ENCODE measurements around the gene MSRB3.
"Not testable (repeated sequence)": the region's sequence is repeated elsewhere in the genome, so short reads cannot be mapped to it uniquely, and the experiment has no call there.

MSRB3 gene

DNA sequence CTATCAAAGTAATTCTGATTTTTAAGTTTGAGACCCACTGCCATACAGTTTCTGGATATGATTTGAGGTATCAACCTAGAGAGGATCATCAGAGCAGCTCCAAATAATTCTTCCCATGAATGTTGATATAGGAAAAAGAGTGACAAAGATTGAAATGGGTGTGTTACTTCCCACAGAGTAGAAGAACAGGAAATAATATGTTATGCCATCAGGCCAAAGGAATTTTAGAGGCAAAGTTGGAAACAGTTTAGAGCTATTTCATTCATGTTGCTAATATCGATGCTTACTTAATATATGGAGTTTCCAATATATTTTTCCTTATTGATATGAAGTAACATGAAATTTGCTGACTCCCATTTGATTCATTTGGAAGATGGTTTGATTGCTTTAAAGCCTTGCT, 8.9 kb upstream of the MSRB3 start:
- Histone ChIP-seq H3K27me3 (ENCODE audit: control insufficient read depth, insufficient read depth, low read length) (no peaks in the 10 kb centered on the region), H3K27ac (ENCODE audit: low read length) (no peak overlapping the region), H3K4me3 (ENCODE audit: low read length) (no peak overlapping the region), H3K4me1 (ENCODE audit: control insufficient read depth, low read depth, low read length) (no peaks in the 10 kb centered on the region), H3K9me3 (ENCODE audit: control insufficient read depth, low read depth, low read length) (no peaks in the 10 kb centered on the region), H3K9ac (ENCODE audit: low read length) (no peak overlapping the region), H3K36me3 (ENCODE audit: control insufficient read depth, low read depth, low read length) (no peaks in the 10 kb centered on the region)

DNA sequence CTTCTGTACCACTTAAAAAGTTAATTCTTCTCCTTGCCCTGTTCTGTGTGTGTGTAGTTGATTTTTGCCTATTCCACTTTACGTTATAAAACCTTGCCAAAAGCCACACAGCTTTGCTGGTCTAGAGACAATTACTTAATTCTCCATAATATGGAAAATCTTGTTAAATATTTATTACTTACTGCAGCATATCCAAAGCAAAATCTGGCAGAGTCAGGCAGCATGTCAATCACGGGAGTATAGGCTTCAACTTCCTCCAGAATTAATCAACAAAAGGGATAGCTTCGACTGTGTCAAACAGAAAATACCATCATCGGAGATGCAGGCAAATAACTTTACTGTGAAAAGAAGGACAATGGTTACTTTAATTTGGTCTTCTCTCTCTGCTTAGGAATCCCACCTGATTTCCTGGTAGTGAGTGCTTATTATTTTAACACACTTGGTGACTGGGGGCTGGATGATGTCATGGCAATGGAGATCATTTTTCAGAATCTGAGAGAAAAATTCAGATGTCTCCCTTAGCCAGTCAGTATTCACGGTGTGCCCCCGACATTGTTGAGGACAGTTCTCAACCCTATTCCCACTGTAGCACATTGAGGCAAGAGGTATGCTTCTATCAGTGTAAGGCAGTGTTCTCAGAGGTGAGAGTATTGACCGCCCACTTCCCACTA, 3.7 kb upstream of the MSRB3 start:
- H3K36me3 ChIP-seq (ENCODE audit: control insufficient read depth, low read depth, low read length), result no peaks in the 10 kb centered on the region
- H3K4me1 ChIP-seq (ENCODE audit: control insufficient read depth, low read depth, low read length), result no peaks in the 10 kb centered on the region
- peaks cover 20% of the 10 kb centered on the region for H3K27me3 ChIP-seq (ENCODE audit: control insufficient read depth, insufficient read depth, low read length)
- H3K9ac ChIP-seq (ENCODE audit: low read length), result no peak overlapping the region
- no peaks in the 10 kb centered on the region for H3K9me3 ChIP-seq (ENCODE audit: control insufficient read depth, low read depth, low read length)
- no peak overlapping the region for H3K4me3 ChIP-seq (ENCODE audit: low read length)
- no peak overlapping the region for H3K27ac ChIP-seq (ENCODE audit: low read length)

DNA sequence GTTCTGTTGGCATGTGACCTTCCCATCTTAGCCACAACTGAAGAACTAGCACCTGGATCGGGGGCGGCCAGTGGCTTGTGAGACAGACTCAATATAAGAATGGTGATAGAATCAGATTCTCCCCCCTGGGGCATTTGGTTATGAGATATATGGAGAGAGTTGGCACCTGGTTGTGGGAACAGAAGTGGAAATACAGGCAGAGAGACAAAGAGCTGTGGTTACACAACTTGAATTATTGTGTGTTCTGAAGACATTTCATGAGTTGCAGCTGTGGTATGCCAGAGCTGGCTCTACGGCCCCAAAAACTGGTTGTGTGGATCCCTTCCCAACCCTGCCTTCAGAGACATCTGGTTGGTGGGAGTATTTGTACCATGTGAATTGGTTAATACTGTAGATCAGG, 2.9 kb upstream of the MSRB3 start:
- no peak overlapping the region for H3K9ac ChIP-seq (ENCODE audit: low read length)
- no peaks in the 10 kb centered on the region for H3K4me1 ChIP-seq (ENCODE audit: control insufficient read depth, low read depth, low read length)
- no peak overlapping the region for H3K27ac ChIP-seq (ENCODE audit: low read length)
- no peaks in the 10 kb centered on the region for H3K9me3 ChIP-seq (ENCODE audit: control insufficient read depth, low read depth, low read length)
- no peak overlapping the region for H3K4me3 ChIP-seq (ENCODE audit: low read length)
- H3K36me3 ChIP-seq (ENCODE audit: control insufficient read depth, low read depth, low read length), result no peaks in the 10 kb centered on the region
- peaks cover 29% of the 10 kb centered on the region for H3K27me3 ChIP-seq (ENCODE audit: control insufficient read depth, insufficient read depth, low read length)

DNA sequence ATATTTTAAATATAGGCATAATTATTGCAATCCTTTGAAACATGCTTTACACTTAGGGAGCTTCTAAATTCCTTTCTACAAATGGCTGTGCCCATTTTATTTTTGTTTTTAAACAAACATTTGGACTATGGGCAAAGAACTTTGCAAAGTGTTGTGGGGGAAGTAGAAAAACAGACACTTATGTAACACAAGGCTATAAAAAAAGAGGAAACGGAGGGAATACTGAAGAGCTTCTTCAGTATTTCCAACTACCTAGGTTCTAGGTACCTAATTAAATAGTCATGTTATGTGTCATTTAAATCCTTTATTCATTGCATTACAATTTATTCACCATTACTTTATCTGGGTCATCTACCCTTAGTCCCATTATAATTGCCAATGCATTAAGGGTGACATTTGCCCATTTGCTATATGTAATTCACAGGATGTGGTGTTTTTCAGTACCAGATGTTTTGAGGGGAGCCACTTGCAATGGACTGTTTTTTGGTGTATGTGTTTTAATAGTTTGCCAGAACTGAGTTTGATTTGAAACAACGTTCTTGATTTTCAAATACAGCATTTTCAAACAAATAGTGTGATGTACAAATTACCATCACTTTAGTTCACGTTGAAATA, 1.5 kb upstream of the MSRB3 start:
- H3K4me1 ChIP-seq (ENCODE audit: control insufficient read depth, low read depth, low read length), result no peaks in the 10 kb centered on the region

DNA sequence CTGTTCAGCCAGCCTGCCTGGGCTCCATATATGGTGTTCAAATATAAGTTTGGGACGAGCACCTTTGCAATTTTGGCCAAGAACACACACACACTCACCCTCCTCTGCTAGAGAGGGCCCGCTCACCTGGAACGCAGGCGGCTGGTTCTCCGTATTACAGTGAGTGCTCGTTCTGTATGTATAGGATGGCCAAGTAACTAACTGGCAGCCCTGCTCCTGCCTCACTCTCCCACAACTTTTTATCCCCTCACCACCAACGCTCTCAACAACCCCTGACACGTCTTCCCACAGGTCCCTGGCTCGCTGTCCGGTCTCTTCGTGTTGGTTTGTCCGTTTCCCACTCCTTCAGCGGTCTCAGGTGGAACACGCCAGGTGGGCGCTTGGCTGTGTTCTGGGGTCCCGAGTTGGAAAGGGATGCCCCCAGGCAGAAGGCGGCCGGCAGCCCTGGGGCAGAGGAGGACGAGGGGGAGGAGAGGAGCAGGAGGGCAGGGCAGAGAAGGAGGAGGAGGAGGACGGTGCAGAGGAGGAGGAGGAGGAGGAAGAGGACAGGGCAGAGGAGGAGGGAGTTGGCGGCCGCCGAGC, 398 bp upstream of the MSRB3 start:
- Histone ChIP-seq H3K27me3 (ENCODE audit: control insufficient read depth, insufficient read depth, low read length) (peaks cover 29% of the 10 kb centered on the region), H3K4me3 (ENCODE audit: low read length) (peak overlapping the region; percentile 87), H3K27ac (ENCODE audit: low read length) (no peak overlapping the region), H3K9ac (ENCODE audit: low read length) (no peak overlapping the region), H3K9me3 (ENCODE audit: control insufficient read depth, low read depth, low read length) (no peaks in the 10 kb centered on the region), H3K4me1 (ENCODE audit: control insufficient read depth, low read depth, low read length) (no peaks in the 10 kb centered on the region), H3K36me3 (ENCODE audit: control insufficient read depth, low read depth, low read length) (no peaks in the 10 kb centered on the region)

More for the DNA sequence above, 1.5 kb upstream of the MSRB3 start:
- Histone ChIP-seq H3K4me3 (ENCODE audit: low read length) (no peak overlapping the region), H3K27ac (ENCODE audit: low read length) (no peak overlapping the region), H3K9ac (ENCODE audit: low read length) (no peak overlapping the region), H3K9me3 (ENCODE audit: control insufficient read depth, low read depth, low read length) (no peaks in the 10 kb centered on the region), H3K36me3 (ENCODE audit: control insufficient read depth, low read depth, low read length) (no peaks in the 10 kb centered on the region), H3K27me3 (ENCODE audit: control insufficient read depth, insufficient read depth, low read length) (peaks cover 29% of the 10 kb centered on the region)

DNA sequence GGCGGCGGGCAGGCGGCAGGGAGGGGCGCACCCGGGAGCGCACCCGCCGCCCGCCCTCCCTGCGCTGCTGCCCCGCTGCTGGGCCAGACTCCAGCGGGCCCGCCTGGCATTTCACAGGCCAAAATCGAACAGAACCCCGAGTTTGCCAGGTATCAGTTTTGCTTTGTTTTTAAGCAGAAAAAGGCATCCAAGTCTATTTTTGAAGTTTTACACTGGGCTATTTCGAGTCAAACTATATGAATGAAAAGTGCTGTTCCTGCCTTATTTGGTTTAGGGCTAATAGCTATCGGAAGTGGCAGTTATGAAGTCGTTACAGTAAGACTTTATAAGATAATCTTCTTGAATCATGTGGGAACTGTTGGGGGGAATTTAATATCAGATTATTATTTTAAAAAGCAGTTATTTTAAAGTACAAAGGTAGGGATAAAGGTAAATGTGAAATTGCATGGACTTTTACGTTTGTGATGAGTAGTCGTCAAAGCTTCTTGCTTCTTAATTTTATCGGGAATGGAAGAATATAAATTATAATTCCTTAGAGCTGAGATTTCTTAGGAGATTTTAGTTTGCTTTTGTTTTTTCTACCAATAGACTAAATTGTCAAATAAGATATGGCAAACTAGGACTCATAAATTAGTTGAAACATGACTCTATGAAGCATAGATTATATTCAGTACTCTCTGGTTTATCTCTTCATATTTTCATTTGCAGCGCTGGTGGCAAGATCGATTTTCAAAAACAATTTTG, 1.1 kb downstream of the MSRB3 start:
- H3K9ac ChIP-seq (ENCODE audit: low read length), result peak overlapping the region; percentile 39
- H3K27ac ChIP-seq (ENCODE audit: low read length), result no peak overlapping the region

DNA sequence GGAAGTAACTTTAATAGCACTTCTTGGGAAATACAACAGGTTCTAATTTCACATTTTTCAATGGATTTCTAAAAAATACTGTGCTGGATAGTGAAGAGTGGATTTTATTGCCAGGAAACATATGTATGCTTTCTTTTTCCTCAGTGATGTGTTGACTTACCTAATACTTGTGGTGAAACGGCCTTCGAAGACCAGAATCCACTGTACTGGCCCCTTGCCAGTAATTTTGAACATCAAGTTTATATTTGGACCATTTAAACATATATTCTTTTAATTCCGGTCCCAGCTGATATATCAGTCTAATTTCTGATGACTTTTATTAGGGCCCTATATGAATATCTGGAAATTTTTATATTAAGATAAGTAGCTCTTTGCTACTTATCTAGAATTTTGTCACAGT, 1.8 kb downstream of the MSRB3 start:
- H3K4me3 ChIP-seq (ENCODE audit: low read length), result no peak overlapping the region
- H3K27ac ChIP-seq (ENCODE audit: low read length), result no peak overlapping the region
- no peaks in the 10 kb centered on the region for H3K36me3 ChIP-seq (ENCODE audit: control insufficient read depth, low read depth, low read length)
- H3K9me3 ChIP-seq (ENCODE audit: control insufficient read depth, low read depth, low read length), result no peaks in the 10 kb centered on the region
- no peak overlapping the region for H3K9ac ChIP-seq (ENCODE audit: low read length)
- peaks cover 29% of the 10 kb centered on the region for H3K27me3 ChIP-seq (ENCODE audit: control insufficient read depth, insufficient read depth, low read length)
- no peaks in the 10 kb centered on the region for H3K4me1 ChIP-seq (ENCODE audit: control insufficient read depth, low read depth, low read length)

More for the DNA sequence above, 1.1 kb downstream of the MSRB3 start:
- peak overlapping the region; percentile 87 for H3K4me3 ChIP-seq (ENCODE audit: low read length)
- H3K27me3 ChIP-seq (ENCODE audit: control insufficient read depth, insufficient read depth, low read length), result peaks cover 29% of the 10 kb centered on the region
- no peaks in the 10 kb centered on the region for H3K9me3 ChIP-seq (ENCODE audit: control insufficient read depth, low read depth, low read length)
- no peaks in the 10 kb centered on the region for H3K36me3 ChIP-seq (ENCODE audit: control insufficient read depth, low read depth, low read length)
- no peaks in the 10 kb centered on the region for H3K4me1 ChIP-seq (ENCODE audit: control insufficient read depth, low read depth, low read length)

DNA sequence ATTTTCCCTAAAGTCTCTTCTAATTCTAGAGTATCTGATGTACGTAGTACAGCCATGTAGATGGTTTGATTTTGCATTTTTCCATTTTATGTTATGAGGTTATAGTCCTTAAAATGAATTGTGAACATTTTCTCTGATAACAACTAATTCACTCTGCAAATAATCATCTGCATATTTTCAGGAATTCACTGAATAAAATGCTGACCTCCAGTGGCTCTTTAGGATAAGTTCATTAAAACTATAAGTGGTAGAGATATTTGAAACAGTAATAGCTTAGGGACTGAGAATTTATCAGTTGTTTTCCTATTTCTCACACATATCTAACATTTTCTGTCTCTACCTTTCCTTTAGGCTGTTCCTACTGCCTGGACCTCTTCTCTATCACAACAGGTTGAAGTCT, 4.4 kb downstream of the MSRB3 start:
- Histone ChIP-seq H3K9me3 (ENCODE audit: control insufficient read depth, low read depth, low read length) (no peaks in the 10 kb centered on the region), H3K4me1 (ENCODE audit: control insufficient read depth, low read depth, low read length) (no peaks in the 10 kb centered on the region), H3K4me3 (ENCODE audit: low read length) (no peak overlapping the region), H3K27me3 (ENCODE audit: control insufficient read depth, insufficient read depth, low read length) (peaks cover 17% of the 10 kb centered on the region), H3K27ac (ENCODE audit: low read length) (no peak overlapping the region), H3K36me3 (ENCODE audit: control insufficient read depth, low read depth, low read length) (no peaks in the 10 kb centered on the region), H3K9ac (ENCODE audit: low read length) (no peak overlapping the region)

DNA sequence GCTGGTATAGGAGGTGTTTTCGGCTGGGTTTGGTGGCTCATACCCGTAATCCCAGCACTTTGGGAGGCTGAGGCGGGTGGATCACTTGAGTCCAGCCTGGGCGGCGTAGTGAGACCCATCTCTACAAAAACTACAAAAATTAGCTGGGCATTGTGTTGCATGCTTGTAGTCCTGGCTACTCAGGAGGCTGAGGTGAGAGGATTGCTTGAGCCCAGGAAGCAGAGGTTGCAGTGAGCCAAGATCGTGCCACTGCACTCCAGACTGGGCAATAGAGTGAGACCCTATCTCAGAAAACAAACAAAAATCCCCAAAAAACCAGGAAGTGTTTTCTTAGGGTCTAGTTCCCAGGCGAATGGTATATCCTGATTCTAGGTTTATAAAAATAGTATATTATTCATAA, 7.0 kb downstream of the MSRB3 start:
- H3K4me1 ChIP-seq (ENCODE audit: control insufficient read depth, low read depth, low read length); H3K4me3 ChIP-seq (ENCODE audit: low read length): not testable (repeated sequence)

DNA sequence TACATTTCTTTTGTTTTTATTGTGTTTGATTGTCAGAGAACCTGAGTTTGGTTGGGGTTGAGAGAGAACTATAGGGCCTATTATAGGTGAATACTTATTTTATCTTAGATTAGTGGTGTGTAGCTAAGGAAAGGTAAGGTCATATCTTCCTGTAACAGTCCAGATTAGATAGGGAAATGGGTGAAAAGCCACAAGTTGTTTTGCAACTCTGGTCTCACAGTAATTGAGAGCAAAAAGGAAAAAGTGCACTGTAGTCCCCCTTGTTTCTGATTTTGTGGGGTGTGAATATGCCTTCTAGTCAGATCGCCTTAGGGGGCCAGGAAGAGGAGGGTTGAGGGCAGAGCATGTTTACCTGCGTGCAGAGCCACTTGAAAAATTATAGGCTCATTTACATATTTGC, 8.9 kb downstream of the MSRB3 start:
- Histone ChIP-seq H3K4me1 (ENCODE audit: control insufficient read depth, low read depth, low read length) (no peaks in the 10 kb centered on the region), H3K9me3 (ENCODE audit: control insufficient read depth, low read depth, low read length) (no peaks in the 10 kb centered on the region), H3K36me3 (ENCODE audit: control insufficient read depth, low read depth, low read length) (no peaks in the 10 kb centered on the region), H3K27ac (ENCODE audit: low read length) (no peak overlapping the region), H3K27me3 (ENCODE audit: control insufficient read depth, insufficient read depth, low read length) (no peaks in the 10 kb centered on the region), H3K4me3 (ENCODE audit: low read length) (no peak overlapping the region), H3K9ac (ENCODE audit: low read length) (no peak overlapping the region)

More for the DNA sequence above, 7.0 kb downstream of the MSRB3 start:
- H3K9me3 ChIP-seq (ENCODE audit: control insufficient read depth, low read depth, low read length); H3K36me3 ChIP-seq (ENCODE audit: control insufficient read depth, low read depth, low read length); H3K27ac ChIP-seq (ENCODE audit: low read length); H3K9ac ChIP-seq (ENCODE audit: low read length); H3K27me3 ChIP-seq (ENCODE audit: control insufficient read depth, insufficient read depth, low read length): not testable (repeated sequence)

DNA sequence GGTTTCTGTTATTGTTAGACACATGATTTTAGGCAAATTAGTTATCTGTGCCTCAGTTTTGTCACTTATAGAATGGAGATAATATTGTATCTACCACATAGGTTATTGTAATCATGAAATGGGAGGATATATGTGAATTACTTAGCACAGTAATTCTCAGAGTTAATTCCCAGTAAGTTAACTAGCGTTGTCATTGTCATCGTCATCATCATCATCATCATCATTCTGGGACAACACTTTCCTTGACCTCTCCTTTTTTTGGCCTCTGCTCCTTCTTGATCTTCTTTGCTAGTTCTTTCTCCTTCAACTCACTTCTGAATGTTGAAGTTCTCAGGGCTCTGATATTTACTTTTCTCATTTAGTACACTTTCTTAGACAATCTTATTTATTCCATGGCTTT, 13.8 kb downstream of the MSRB3 start:
- Histone ChIP-seq H3K4me1 (ENCODE audit: control insufficient read depth, low read depth, low read length) (no peaks in the 10 kb centered on the region), H3K4me3 (ENCODE audit: low read length) (no peak overlapping the region), H3K9ac (ENCODE audit: low read length) (no peak overlapping the region), H3K9me3 (ENCODE audit: control insufficient read depth, low read depth, low read length) (no peaks in the 10 kb centered on the region), H3K27me3 (ENCODE audit: control insufficient read depth, insufficient read depth, low read length) (no peaks in the 10 kb centered on the region), H3K27ac (ENCODE audit: low read length) (no peak overlapping the region), H3K36me3 (ENCODE audit: control insufficient read depth, low read depth, low read length) (no peaks in the 10 kb centered on the region)
